ENCODE data around the gene MRPL51. TPM values are rescaled to one million over a fixed set of nuclear protein-coding genes. Genes with fewer than 3 reads are reported as not detected.

MRPL51 gene
- total RNA-seq, 3 donors from 2014 or later: 58.5 to 72.1 (median 62.4) TPM

- Histone ChIP-seq H3K36me3 (no peaks in the 10 kb centered on the region), H3K9me3 (no peaks in the 10 kb centered on the region), H3K4me3 (peak within 1 kb of the TSS; percentile 82 to 97 (median 88)), H3K27me3 (no peaks in the 10 kb centered on the region), H3K27ac (peak within 1 kb of the TSS; percentile 94 to 98), H3K4me1 (peaks cover 6 to 22% of the 10 kb centered on the region in 2 donors)
- peak; percentile 85 to 91 for DNase-seq (ENCODE audit: low spot score in 2 of 2)
- TF ChIP-seq POLR2AphosphoS5 (IDR thresholded peaks at IDR 0.05): peak; percentile 96 to 99 (median 98)
- TF ChIP-seq, protein P1, sequence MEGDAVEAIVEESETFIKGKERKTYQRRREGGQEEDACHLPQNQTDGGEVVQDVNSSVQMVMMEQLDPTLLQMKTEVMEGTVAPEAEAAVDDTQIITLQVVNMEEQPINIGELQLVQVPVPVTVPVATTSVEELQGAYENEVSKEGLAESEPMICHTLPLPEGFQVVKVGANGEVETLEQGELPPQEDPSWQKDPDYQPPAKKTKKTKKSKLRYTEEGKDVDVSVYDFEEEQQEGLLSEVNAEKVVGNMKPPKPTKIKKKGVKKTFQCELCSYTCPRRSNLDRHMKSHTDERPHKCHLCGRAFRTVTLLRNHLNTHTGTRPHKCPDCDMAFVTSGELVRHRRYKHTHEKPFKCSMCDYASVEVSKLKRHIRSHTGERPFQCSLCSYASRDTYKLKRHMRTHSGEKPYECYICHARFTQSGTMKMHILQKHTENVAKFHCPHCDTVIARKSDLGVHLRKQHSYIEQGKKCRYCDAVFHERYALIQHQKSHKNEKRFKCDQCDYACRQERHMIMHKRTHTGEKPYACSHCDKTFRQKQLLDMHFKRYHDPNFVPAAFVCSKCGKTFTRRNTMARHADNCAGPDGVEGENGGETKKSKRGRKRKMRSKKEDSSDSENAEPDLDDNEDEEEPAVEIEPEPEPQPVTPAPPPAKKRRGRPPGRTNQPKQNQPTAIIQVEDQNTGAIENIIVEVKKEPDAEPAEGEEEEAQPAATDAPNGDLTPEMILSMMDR (IDR thresholded peaks at IDR 0.05): no peak
- TF ChIP-seq POLR2A (IDR thresholded peaks at IDR 0.05): peak; percentile 81
- intact Hi-C loops (cut with DNase I; ENCODE audit: low total_unique reads): loop anchor here (1.0 to 10.0 kb wide), 3 partner anchors 23 to 195 kb away; partner anchors contain the start of gene IFFO1
Observed at GRCh38 chr12:6533923-6534694, 41.0 kb upstream of the MRPL51 start, which contains the start of gene GAPDH. GAPDH (plus strand) TSS chr12:6534517; CDS start chr12:6534833, 316 bp downstream.

GRCh38 chr12:6533653-6533922, 40.5 kb upstream of the MRPL51 start:
- Histone ChIP-seq H3K27ac (peak overlapping the region; percentile 94 to 98), H3K36me3 (no peaks in the 10 kb centered on the region), H3K27me3 (no peaks in the 10 kb centered on the region), H3K4me1 (peaks cover 6 to 22% of the 10 kb centered on the region in 2 donors), H3K4me3 (peak overlapping the region; percentile 82 to 97 (median 88)), H3K9me3 (no peaks in the 10 kb centered on the region)
- no peak for DNase-seq (ENCODE audit: low spot score in 2 of 2)
- peak in 1 of 3 donors; percentile 0 for TF ChIP-seq POLR2AphosphoS5 (IDR thresholded peaks at IDR 0.05)
- no peak for TF ChIP-seq POLR2A (IDR thresholded peaks at IDR 0.05)
- intact Hi-C loops (cut with DNase I; ENCODE audit: low total_unique reads): loop anchor here (2.0 to 10.0 kb wide), 2 partner anchors 23 to 109 kb away; partner anchors contain the start of gene IFFO1

- TF ChIP-seq, protein P1 (IDR thresholded peaks at IDR 0.05): no peak
- TF ChIP-seq POLR2AphosphoS5 (IDR thresholded peaks at IDR 0.05): peak in 2 of 3 donors; percentile 41 to 47
- intact Hi-C loops (cut with DNase I; ENCODE audit: low total_unique reads): loop anchor here (2.0 to 10.0 kb wide), 2 partner anchors 24 to 108 kb away; partner anchors contain the start of gene IFFO1
- no peaks in the 10 kb centered on the region for H3K27me3 ChIP-seq
- no peaks in the 10 kb centered on the region for H3K36me3 ChIP-seq
- peak overlapping the region; percentile 82 to 97 (median 88) for H3K4me3 ChIP-seq
- H3K9me3 ChIP-seq: no peaks in the 10 kb centered on the region
- peaks cover 6 to 26% of the 10 kb centered on the region in 2 donors for H3K4me1 ChIP-seq
- peak; percentile 70 to 75 for DNase-seq (ENCODE audit: low spot score in 2 of 2)
- H3K27ac ChIP-seq: peak overlapping the region; percentile 94 to 98
Observed at GRCh38 chr12:6532927-6533652, 40.0 kb upstream of the MRPL51 start.

GRCh38 chr12:6532051-6532926, 39.2 kb upstream of the MRPL51 start:
- H3K4me3 ChIP-seq: peak overlapping the region in 1 of 3 donors; percentile 82

More at GRCh38 chr12:6532051-6532926, 39.2 kb upstream of the MRPL51 start:
- no peak for DNase-seq (ENCODE audit: low spot score in 2 of 2)
- peak overlapping the region; percentile 94 to 98 for H3K27ac ChIP-seq
- H3K36me3 ChIP-seq: no peaks in the 10 kb centered on the region
- intact Hi-C loops (cut with DNase I; ENCODE audit: low total_unique reads): loop anchor here (2.0 to 10.0 kb wide), 2 partner anchors 25 to 107 kb away; partner anchors contain the start of gene IFFO1
- no peaks in the 10 kb centered on the region for H3K27me3 ChIP-seq
- TF ChIP-seq, protein P1 (IDR thresholded peaks at IDR 0.05): no peak
- TF ChIP-seq POLR2A (IDR thresholded peaks at IDR 0.05) (no peak), POLR2AphosphoS5 (IDR thresholded peaks at IDR 0.05) (no peak)
- H3K9me3 ChIP-seq: no peaks in the 10 kb centered on the region
- H3K4me1 ChIP-seq: peaks cover 6 to 26% of the 10 kb centered on the region in 2 donors
